Esophagus squamous epithelium (tissue), 5 donors: ENCODE measurements around the gene FAM83F. TPM values are rescaled to one million over a fixed set of nuclear protein-coding genes. Genes with fewer than 3 reads are reported as not detected.
A peak's percentile ranks its signal among the peaks of the same experiment; 100 is the strongest.
"Not testable (repeated sequence)": the region's sequence is repeated elsewhere in the genome, so short reads cannot be mapped to it uniquely, and the experiment has no call there.

ENCODE experiments used
- DNase-seq: peaks from one replicate; lab custom pipeline; 2025; lab: John Stamatoyannopoulos, UW
- H3K27ac ChIP-seq, 4 donors: fragments of 200-600 bp; sonication (generic); one replicate each; pipeline ENCODE4 v1.5.1; 2016 to 2019; ENCODE audit warnings: mild to moderate bottlenecking in 1 of 4
- H3K27me3 ChIP-seq, 4 donors: fragments of 200-600 bp; sonication (generic); 1 replicate in 3 of 4; 2 replicates in 1 of 4; pipeline versions ENCODE4 v1.5.1 to v1.6.0; 2017 to 2021; ENCODE audit warnings: antibody characterized with exemption in 1 of 4
- H3K36me3 ChIP-seq, 3 donors: fragments of 200-600 bp; sonication (generic); one replicate each; pipeline ENCODE4 v1.5.1; 2016 to 2019
- H3K4me1 ChIP-seq, 3 donors: fragments of 200-600 bp; sonication (generic); one replicate each; pipeline ENCODE4 v1.5.1; 2017 to 2019
- H3K4me3 ChIP-seq, 4 donors: fragments of 200-600 bp; sonication (generic); 1 replicate in 3 of 4; 2 replicates in 1 of 4; pipeline ENCODE4 v1.5.1; 2016 to 2019; ENCODE audit warnings: mild to moderate bottlenecking in 2 of 4, moderate library complexity in 1 of 4
- H3K9me3 ChIP-seq, 3 donors: fragments of 200-600 bp; sonication (generic); one replicate each; pipeline ENCODE4 v1.5.1; 2016 to 2019
- CTCF ChIP-seq, 6 experiments: fragments of 450-650 bp in 4 of 6; fragments of 200-600 bp in 2 of 6; sonication (generic) in 2 of 6; IDR thresholded peaks; one replicate each; pipeline ENCODE4 v1.5.1; 2016 to 2019; ENCODE audit warnings: antibody characterized with exemption in 6 of 6, mild to moderate bottlenecking in 4 of 6, moderate library complexity in 4 of 6
- POLR2A ChIP-seq, 4 donors: fragments of 450-650 bp; IDR thresholded peaks; one replicate each; pipeline ENCODE4 v1.6.1; 2017; ENCODE audit warnings: antibody characterized with exemption in 4 of 4, mild to moderate bottlenecking in 4 of 4, moderate library complexity in 3 of 4
- WGBS, 2 donors: methylation state at CpG; one replicate each; pipeline ENCODE4 v1.1.5; 2018; 5-methylcytosine and 5-hydroxymethylcytosine counted together
- intact Hi-C: fragments of 100-400 bp; cut with DNase I; formaldehyde crosslinking; loops from one replicate; pipeline ENCODE4 v1.15.0; 2022
- total RNA-seq, 4 donors: library from RNA; depleted of rRNA; stranded (reverse); fragments of >200 nt; gene quantifications; one replicate each; pipeline ENCODE4 v1.1.0, GENCODE V29; 2016
- donor health status: DM: yes; HTN: yes; CAD: no.

The FAM83F gene
- total RNA-seq, 4 donors from 2014 or later: 25.5 to 39.2 (median 29.6) TPM

DNA sequence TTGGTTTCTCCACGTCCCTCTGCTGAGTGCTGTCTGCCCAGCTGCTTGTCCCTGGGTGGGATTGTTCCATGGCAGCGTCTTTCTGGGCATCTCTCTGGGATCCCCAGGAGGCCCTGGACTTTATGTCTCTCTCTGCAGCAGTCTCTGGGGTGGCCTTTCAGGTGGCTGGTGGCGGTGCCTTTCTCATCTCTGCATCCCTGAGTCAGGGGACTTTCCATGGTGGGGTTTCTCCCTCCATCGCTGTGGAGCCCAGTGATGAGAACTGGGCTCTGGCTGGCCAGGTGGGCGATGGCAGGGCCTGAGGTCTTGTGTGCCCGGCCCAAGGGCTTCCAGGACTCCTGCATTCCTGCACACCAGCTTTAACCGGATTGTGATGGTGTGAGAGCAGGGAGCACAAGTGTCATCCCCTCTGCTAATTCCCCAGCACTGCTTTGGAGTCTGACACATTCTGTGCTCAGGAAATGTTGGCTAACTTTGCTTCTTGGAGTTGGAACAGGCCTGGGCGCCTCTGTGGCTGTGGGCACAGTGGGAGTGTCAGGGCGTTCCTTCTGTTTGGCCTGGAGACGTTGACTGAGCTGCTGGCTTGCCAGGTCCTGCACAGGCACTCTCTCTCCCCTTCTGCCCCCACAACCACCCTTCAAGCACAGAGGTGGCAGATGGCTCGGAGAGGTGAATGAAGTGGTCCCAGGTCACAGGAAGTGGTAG, 27.9 kb downstream of the FAM83F start:
- WGBS, 2 donors: 34 to 55% methylated on average over 5 of the region's 11 CpGs

DNA sequence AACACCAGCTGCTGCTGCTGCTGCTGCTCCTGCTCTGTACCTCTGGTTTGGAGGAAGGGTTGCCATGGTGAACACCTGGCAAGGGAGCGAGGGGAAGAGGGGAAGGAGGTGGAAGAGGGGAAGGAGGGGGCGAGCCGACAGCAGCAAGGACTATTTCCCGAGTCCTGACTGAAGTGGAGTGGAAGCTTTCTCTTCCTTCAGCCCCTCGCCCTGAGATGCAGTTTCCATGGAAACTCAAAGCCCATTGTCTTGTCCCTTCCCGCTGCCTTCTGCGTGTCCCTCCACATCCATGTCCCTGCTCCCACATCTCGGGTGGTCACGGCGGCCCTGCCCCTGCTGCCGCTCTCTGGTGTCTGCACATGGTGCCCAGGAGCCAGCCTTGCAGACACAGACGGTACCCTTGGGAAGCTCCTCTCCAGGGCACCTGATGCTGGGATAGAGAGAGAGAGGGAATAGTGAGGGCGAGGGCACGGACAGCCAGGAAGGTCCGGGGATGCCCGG, 28.6 kb downstream of the FAM83F start:
- Histone ChIP-seq H3K27me3 (peaks cover 0 to 8% (median 0%) of the 10 kb centered on the region in 4 donors), H3K36me3 (peaks cover 0 to 58% (median 0%) of the 10 kb centered on the region in 3 donors), H3K4me3 (no peak overlapping the region), H3K4me1 (peaks cover 6 to 87% (median 65%) of the 10 kb centered on the region in 3 donors), H3K9me3 (no peaks in the 10 kb centered on the region), H3K27ac (peak overlapping the region; percentile 60 to 84 (median 70))
- no peak for TF ChIP-seq CTCF (IDR thresholded peaks at IDR 0.05)
- no peak for TF ChIP-seq POLR2A (IDR thresholded peaks at IDR 0.05)
- intact Hi-C loops: no loop called here
- 44% methylated on average over 8 to 12 of the region's 16 CpGs for WGBS, 2 donors
- DNase-seq: no peak

More for the DNA sequence above, 27.9 kb downstream of the FAM83F start:
- no peaks in the 10 kb centered on the region for H3K9me3 ChIP-seq
- peaks cover 0 to 52% (median 0%) of the 10 kb centered on the region in 3 donors for H3K36me3 ChIP-seq
- H3K27me3 ChIP-seq: peaks cover 0 to 8% (median 0%) of the 10 kb centered on the region in 4 donors
- peak overlapping the region; percentile 63 to 84 (median 76) for H3K27ac ChIP-seq
- intact Hi-C loops: no loop called here
- no peak overlapping the region for H3K4me3 ChIP-seq
- no peak for DNase-seq
- peaks cover 4 to 87% (median 65%) of the 10 kb centered on the region in 3 donors for H3K4me1 ChIP-seq
- TF ChIP-seq POLR2A (IDR thresholded peaks at IDR 0.05) (peak in 1 of 4 donors; percentile 30), CTCF (IDR thresholded peaks at IDR 0.05) (no peak)

- DNase-seq: no peak
- WGBS, 2 donors: 20 to 27% methylated on average over 12 of the region's 16 CpGs
- peak overlapping the region in 3 of 4 donors; percentile 30 to 84 (median 78) for H3K27ac ChIP-seq
- TF ChIP-seq POLR2A (IDR thresholded peaks at IDR 0.05): no peak
- peak; percentile 82 to 92 (median 88) for TF ChIP-seq CTCF (IDR thresholded peaks at IDR 0.05)
- H3K36me3 ChIP-seq: peaks cover 0 to 61% (median 0%) of the 10 kb centered on the region in 3 donors
- peaks cover 0 to 3% (median 0%) of the 10 kb centered on the region in 4 donors for H3K27me3 ChIP-seq
- no peak overlapping the region for H3K4me3 ChIP-seq
- no peaks in the 10 kb centered on the region for H3K9me3 ChIP-seq
- intact Hi-C loops: no loop called here
- peaks cover 9 to 87% (median 65%) of the 10 kb centered on the region in 3 donors for H3K4me1 ChIP-seq
Measured at GRCh38 chr22:40024201-40025061, 29.7 kb downstream of the FAM83F start.

GRCh38 chr22:40025062-40025379, 30.3 kb downstream of the FAM83F start:
- DNase-seq, H3K27ac ChIP-seq, H3K27me3 ChIP-seq, H3K9me3 ChIP-seq, intact Hi-C loops, H3K4me3 ChIP-seq: not testable (repeated sequence)
- TF ChIP-seq CTCF (IDR thresholded peaks at IDR 0.05): peak in 1 of 6 experiments; percentile 1
- peaks cover 9 to 85% (median 60%) of the 10 kb centered on the region in 3 donors for H3K4me1 ChIP-seq
- 34 to 42% methylated on average over 2 to 3 of the region's 5 CpGs for WGBS, 2 donors
- peaks cover 0 to 62% (median 0%) of the 10 kb centered on the region in 3 donors for H3K36me3 ChIP-seq
